ENCODE data around the gene PICALM.

The PICALM gene

DNA sequence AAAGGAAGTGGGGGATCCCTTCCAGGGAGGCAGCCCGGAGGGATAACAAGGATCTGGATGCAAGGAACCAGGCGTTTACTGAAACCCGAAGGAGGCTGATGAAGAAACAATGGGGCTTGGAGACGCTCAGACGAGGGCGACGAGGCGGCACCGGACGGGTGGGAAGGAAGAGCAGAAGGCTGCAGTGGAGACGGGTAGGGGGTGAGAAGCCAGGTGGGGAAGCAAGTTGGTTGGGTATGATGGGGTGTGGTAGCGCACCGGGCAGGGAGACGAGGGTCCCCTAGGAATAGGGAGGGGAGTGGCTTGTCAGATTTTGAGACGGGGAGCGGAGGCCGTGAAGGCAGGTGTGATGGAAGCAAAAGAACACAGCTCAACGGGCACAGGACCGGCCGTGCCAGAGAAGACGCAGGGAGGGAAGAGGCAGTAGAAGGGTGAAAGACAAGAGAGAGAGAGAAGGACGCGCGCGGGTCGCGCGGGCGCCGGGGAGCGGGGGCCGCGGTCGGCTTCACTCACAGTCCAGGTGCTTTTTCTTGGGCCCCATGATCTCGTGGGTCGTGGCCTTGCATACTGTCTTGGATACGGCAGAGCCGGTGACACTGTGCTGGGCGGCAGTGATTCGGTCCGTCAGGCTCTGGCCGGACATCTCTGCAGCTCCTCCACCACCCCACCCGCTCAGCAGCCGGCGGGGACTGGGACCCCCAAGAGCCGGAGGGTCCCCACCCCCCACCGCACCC is 579 bp downstream of the PICALM start:
- TF ChIP-seq, protein P1, sequence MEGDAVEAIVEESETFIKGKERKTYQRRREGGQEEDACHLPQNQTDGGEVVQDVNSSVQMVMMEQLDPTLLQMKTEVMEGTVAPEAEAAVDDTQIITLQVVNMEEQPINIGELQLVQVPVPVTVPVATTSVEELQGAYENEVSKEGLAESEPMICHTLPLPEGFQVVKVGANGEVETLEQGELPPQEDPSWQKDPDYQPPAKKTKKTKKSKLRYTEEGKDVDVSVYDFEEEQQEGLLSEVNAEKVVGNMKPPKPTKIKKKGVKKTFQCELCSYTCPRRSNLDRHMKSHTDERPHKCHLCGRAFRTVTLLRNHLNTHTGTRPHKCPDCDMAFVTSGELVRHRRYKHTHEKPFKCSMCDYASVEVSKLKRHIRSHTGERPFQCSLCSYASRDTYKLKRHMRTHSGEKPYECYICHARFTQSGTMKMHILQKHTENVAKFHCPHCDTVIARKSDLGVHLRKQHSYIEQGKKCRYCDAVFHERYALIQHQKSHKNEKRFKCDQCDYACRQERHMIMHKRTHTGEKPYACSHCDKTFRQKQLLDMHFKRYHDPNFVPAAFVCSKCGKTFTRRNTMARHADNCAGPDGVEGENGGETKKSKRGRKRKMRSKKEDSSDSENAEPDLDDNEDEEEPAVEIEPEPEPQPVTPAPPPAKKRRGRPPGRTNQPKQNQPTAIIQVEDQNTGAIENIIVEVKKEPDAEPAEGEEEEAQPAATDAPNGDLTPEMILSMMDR (IDR thresholded peaks at IDR 0.05; ENCODE audit: control insufficient read depth, insufficient read depth, low read depth, low read length, missing control alignments): no peak
- H3K4me3 ChIP-seq (ENCODE audit: control insufficient read depth, low read depth, low read length): peak overlapping the region; percentile 99
- no peak for DNase-seq (ENCODE audit: low read depth)

DNA sequence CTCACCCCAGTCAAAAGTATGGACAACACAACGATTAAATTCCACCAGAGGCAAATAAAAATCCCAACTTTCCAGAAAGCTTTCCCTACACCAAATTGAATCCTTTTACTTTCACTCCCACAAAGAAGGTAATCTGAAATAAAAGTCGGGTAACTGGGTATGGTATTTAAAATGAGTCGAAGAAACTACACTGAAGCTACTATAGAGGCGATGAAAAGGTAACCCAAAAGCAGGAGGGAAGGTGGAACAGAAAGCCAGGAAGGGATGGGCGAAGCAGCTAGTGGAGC is 1.1 kb downstream of the PICALM start:
- peak overlapping the region; percentile 99 for H3K4me3 ChIP-seq (ENCODE audit: control insufficient read depth, low read depth, low read length)
- TF ChIP-seq, protein P1 (IDR thresholded peaks at IDR 0.05; ENCODE audit: control insufficient read depth, insufficient read depth, low read depth, low read length, missing control alignments): no peak
- DNase-seq (ENCODE audit: low read depth): no peak

DNA sequence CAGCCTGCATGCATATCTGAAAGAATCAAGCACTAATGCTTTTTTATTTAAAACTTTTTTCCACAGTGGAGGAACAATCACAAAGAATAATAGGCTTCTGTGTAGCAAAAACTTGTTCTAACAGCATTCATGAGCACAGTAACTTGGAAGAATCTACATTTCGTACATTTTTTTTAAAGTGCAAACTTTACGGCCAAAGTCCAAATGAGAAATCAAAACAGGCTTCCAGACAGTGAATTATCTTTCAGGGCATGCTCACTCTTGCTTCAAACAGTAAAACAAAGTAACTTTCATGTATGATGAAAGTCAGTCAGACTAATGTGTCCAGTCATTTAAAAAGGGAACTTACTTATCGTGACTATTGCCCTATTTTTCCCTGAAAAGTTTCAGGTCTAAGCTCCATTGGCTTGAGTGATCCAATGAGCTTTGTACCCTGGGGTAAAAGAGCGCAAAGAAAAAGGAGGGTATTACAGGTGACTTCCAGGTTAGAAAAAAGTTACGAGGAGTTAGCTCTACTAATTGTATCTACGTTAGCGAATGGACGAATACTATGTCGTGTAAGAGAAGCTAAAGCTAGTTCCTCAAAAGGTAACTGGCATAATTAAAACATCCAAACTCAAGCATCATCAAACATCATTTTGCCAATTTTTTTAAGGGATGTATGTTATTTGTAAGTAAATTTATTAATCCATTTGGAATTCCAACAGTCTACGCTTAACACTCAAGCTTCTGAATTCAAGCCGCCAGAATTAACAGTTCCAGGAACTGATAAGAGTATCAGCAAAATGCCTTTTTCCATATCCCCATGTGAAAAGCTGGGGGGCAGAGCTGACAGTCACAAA is 1.7 kb downstream of the PICALM start:
- peak overlapping the region; percentile 99 for H3K4me3 ChIP-seq (ENCODE audit: control insufficient read depth, low read depth, low read length)
- DNase-seq (ENCODE audit: low read depth): no peak
- TF ChIP-seq, protein P1 (IDR thresholded peaks at IDR 0.05; ENCODE audit: control insufficient read depth, insufficient read depth, low read depth, low read length, missing control alignments): no peak

DNA sequence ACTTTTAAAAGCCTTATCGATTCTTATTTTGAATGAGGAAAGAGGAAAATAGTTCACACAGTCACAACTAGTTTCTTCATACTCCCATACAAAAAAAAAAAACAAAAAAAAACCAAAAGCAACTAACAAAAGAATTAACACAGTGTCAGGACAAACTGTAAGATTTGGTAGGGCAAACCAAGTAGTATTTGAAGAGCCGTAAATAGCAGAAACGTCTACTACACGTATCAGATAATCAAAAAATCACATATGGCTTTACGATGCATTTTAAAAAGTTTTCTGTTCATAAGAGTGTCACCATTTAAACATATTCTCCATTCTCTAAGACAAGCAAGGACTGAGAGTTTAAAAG is 2.3 kb downstream of the PICALM start:
- peak overlapping the region; percentile 99 for H3K4me3 ChIP-seq (ENCODE audit: control insufficient read depth, low read depth, low read length)
- TF ChIP-seq, protein P1 (IDR thresholded peaks at IDR 0.05; ENCODE audit: control insufficient read depth, insufficient read depth, low read depth, low read length, missing control alignments): no peak
- DNase-seq (ENCODE audit: low read depth): no peak

DNA sequence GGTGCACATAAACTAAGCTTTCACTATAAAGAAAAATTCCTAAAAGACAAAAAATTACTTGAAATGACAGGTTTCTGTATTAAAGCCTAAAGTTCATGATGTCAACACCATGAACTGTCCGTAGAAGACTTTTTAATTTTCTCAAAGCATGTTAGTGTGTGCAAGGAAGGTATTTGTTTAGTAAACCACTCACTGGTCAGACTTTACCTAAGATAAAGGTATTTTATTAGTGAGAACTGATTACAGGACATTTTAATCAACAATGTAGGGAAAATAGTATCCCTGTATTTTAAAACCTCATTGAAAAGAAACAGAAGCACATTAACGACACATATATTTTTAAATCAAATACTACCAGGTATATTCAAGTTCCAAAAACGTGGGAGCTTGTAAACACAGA is 2.9 kb downstream of the PICALM start:
- no peak for DNase-seq (ENCODE audit: low read depth)
- TF ChIP-seq, protein P1 (IDR thresholded peaks at IDR 0.05; ENCODE audit: control insufficient read depth, insufficient read depth, low read depth, low read length, missing control alignments): no peak
- H3K4me3 ChIP-seq (ENCODE audit: control insufficient read depth, low read depth, low read length): peak overlapping the region; percentile 99

DNA sequence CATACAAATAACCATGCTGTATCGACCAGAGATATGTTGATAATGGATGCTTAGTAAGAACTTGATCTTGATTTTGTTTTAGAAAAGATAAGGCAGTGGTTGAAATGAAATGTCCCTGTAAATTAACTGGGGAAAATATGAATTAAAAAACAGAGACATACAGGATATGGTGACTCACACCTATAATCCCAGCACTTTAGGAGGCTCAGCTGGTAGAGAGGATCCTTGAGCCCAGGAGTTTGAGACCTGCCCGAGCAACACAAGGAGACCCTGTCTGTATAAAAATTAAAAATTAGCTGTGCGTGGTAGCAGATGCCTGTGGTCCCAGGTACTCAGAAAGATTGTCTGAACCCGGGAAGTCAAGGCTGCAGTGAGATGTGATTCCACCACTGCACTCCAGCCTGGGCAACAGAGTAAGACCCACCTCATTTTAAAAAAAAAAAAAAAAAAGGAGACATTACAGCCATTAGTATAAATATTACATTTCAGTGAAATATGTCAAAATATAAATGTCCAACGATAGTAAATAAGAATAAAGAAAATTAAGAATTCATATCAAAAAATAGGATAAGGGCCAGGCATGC is 4.6 kb downstream of the PICALM start:
- H3K4me3 ChIP-seq (ENCODE audit: control insufficient read depth, low read depth, low read length): no peak overlapping the region
- no peak for DNase-seq (ENCODE audit: low read depth)
- TF ChIP-seq, protein P1 (IDR thresholded peaks at IDR 0.05; ENCODE audit: control insufficient read depth, insufficient read depth, low read depth, low read length, missing control alignments): no peak

Data from AG09309 (cell line).